HG03135 (cell line): ENCODE results near the gene UBE2H.
"Not testable (repeated sequence)": the region's sequence is repeated elsewhere in the genome, so short reads cannot be mapped to it uniquely, and the experiment has no call there.

Source experiments
- ATAC-seq: cut with Tn5 transposase; IDR thresholded peaks from one replicate; pipeline ENCODE4 v1.9.1; 2021; ENCODE audit warnings: mild to moderate bottlenecking, moderate library complexity; ENCODE audit not compliant: unreplicated experiment

The UBE2H gene

GRCh38 chr7:129848436-129848835 lies 104.3 kb downstream of the UBE2H start:
- ATAC-seq = no peak

GRCh38 chr7:129845972-129846327 lies 106.8 kb downstream of the UBE2H start:
- no peak for ATAC-seq

- no peak for ATAC-seq
Observed at GRCh38 chr7:129845178-129845971, 107.4 kb downstream of the UBE2H start.

GRCh38 chr7:129843978-129844840 lies 108.6 kb downstream of the UBE2H start:
- no peak for ATAC-seq

GRCh38 chr7:129843365-129843898 lies 109.3 kb downstream of the UBE2H start:
- ATAC-seq = no peak

- no peak for ATAC-seq
Observed at GRCh38 chr7:129841465-129841864, 111.3 kb downstream of the UBE2H start.

- no peak for ATAC-seq
Observed at GRCh38 chr7:129840757-129841156, 112.0 kb downstream of the UBE2H start.

GRCh38 chr7:129836983-129837382 lies 115.8 kb downstream of the UBE2H start:
- ATAC-seq = no peak

- no peak for ATAC-seq
Observed at GRCh38 chr7:129835569-129835968, 117.2 kb downstream of the UBE2H start.

GRCh38 chr7:129833353-129833752 lies 119.4 kb downstream of the UBE2H start:
- not testable (repeated sequence) for ATAC-seq

GRCh38 chr7:129832701-129833227 lies 120.0 kb downstream of the UBE2H start:
- ATAC-seq = no peak

GRCh38 chr7:129832282-129832681 lies 120.5 kb downstream of the UBE2H start:
- no peak for ATAC-seq

GRCh38 chr7:129831424-129832058 lies 121.2 kb downstream of the UBE2H start:
- no peak for ATAC-seq

- no peak for ATAC-seq
Observed at GRCh38 chr7:129830949-129831348, 121.8 kb downstream of the UBE2H start.

- ATAC-seq = no peak
Observed at GRCh38 chr7:129829737-129830631, 122.8 kb downstream of the UBE2H start.

- no peak for ATAC-seq
Observed at GRCh38 chr7:129828989-129829736, 123.6 kb downstream of the UBE2H start.

- ATAC-seq = no peak
Observed at GRCh38 chr7:129828078-129828762, 124.5 kb downstream of the UBE2H start.

- no peak for ATAC-seq
Observed at GRCh38 chr7:129827467-129827990, 125.2 kb downstream of the UBE2H start.
